ENCODE data around the gene KRT85.

GRCh38 chr12:52360663-52361271 lies 6.5 kb downstream of the KRT85 start:
- no peak for TF ChIP-seq CTCF (IDR thresholded peaks at IDR 0.05; ENCODE audit: low read length)
- TF ChIP-seq EZH2 (IDR thresholded peaks at IDR 0.05; ENCODE audit: borderline replicate concordance, low read length): no peak

All from OCI-LY1 (cell line).